Activated CD8-positive, alpha-beta memory T cell treated with anti-CD3 and anti-CD28 coated beads for 4 hours (primary cell): ENCODE results near the gene GCDH.

Experiments used
- DNase-seq, 2 donors: peaks; one replicate each; pipeline ENCODE4 v3.0.0-alpha.2; 2020; ENCODE audit warnings: low read depth in 2 of 2

The GCDH gene

DNA sequence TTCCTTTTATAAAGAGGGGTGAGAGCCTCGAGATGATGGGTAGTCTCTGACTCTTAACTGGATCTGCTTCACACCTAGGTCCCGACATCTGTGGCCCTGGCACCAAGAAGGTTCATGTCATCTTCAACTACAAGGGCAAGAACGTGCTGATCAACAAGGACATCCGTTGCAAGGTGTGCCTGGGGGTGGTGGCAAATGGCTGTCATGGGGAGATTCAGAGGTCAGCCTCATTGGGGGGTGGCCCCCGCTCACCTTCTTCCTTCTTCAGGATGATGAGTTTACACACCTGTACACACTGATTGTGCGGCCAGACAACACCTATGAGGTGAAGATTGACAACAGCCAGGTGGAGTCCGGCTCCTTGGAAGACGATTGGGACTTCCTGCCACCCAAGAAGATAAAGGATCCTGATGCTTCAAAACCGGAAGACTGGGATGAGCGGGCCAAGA, 49.0 kb downstream of the GCDH start:
- no peak for DNase-seq

DNA sequence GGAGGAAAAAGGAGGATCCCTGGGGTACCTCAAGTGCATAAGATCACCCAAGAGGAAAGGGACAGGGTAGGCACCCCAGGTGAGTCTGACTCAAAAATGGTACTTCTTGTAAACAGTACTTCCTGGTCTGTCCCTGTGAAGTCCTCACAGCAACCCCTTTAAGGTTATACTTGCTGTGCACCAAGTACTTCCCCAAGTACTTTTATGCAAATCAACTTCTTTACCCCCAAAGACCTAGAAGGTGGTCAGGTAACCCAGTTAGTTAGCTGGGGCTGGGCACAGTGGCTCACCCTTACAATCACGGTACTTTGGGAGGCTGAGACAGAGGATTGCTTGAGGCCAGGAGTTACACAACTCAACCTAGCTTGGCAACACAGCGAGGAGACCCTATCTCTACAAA, 49.9 kb downstream of the GCDH start:
- no peak for DNase-seq

- DNase-seq = no peak
Observed at GRCh38 chr19:12943437-12944044, 52.6 kb downstream of the GCDH start.

GRCh38 chr19:12944104-12944674, 53.2 kb downstream of the GCDH start:
- no peak for DNase-seq

DNA sequence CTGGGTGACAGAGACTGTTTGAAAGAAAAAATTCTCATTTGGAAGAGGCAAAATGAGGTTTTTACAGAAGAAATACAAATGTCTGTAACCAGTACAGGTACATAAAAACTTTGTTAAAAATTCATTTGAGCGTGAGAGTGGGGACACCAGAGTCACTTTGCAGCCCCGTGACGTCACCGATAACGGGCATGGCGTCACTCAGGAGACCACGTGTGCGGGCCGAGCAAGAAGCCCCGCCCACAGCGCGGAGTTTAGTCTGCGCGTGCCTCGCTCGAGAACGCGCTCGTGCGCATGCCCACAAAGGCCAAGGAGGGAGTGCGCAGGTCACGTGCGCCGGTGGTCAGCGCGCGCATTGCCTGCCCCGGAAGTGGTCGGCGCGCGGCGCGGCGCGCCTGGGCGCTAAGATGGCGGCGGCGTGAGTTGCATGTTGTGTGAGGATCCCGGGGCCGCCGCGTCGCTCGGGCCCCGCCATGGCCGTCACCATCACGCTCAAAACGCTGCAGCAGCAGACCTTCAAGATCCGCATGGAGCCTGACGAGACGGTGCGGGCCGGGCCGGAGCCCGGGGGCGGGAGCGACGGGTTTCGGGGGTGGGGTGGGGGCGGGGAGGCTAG, 54.6 kb downstream of the GCDH start, which contains the start of gene RAD23A:
Gene RAD23A, plus strand, starts transcription at position 384 of the 613 bp plus-strand sequence. Its CDS starts 87 bp downstream, at position 471.
- peak; percentile 96 to 97 for DNase-seq

DNA sequence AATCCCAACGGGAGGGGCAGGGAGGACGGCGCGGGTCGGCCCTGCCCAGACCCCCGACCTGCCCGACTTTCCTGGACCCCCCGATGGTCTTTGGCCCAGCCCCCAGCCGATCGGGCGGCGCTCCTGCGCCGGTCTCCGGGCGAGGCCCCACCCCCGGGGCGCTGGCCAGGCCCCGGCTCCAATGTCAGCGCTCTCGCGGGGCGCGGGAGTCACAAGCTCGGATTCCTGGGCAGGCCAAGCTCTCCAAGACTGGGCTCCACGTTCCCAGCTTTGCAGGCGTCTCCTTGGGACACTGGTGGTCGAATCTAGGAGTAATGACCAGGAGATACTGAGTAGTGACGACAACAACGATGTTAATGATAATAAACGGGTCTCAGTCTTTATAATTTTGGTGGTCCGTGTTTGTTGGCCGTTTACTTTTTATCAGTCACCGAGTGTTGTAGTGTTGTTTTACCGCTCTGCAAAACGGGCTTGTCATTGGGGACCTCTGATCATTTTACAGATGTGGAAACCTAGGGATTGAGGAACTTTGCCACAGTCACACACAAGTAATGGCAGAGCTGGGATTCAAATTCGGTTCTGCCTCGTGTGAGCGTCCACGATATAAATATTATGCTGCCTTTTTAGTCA, 55.2 kb downstream of the GCDH start:
- DNase-seq = no peak

DNA sequence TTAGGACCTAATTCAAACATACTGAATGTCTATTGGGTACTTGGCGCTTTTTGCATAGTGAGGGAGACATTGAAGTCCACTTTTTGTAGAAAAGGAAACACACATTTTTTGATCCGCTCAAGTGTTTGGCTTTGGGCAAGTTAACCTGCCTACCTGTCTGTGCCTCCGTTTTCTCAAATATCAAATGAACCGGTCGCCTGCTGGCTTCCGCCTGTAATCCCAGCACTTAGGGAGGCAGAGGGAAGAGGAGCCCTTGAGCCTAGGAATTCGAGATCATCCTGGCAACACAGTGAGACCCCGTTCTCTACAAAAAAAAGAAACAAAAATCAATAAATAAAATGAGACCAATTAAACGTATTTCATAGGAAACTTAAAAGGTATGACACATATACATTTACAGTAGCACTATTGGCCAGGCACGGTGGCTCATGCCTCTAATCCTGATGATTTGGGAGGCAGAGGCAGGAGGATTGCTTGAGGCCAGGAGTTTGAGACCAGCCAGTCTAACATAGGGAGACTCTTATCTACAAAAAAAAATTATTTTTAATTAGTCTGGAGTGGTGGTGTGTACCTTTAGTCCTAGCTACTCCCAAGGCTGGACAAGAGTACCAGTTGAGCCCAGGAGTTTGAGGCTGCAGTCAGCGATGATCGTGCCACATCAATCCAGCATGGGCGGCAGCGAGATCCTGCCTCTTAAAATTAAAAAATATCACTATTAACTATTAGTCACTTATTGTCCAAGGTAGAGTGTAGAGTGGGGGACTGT, 56.0 kb downstream of the GCDH start:
- no peak for DNase-seq

DNA sequence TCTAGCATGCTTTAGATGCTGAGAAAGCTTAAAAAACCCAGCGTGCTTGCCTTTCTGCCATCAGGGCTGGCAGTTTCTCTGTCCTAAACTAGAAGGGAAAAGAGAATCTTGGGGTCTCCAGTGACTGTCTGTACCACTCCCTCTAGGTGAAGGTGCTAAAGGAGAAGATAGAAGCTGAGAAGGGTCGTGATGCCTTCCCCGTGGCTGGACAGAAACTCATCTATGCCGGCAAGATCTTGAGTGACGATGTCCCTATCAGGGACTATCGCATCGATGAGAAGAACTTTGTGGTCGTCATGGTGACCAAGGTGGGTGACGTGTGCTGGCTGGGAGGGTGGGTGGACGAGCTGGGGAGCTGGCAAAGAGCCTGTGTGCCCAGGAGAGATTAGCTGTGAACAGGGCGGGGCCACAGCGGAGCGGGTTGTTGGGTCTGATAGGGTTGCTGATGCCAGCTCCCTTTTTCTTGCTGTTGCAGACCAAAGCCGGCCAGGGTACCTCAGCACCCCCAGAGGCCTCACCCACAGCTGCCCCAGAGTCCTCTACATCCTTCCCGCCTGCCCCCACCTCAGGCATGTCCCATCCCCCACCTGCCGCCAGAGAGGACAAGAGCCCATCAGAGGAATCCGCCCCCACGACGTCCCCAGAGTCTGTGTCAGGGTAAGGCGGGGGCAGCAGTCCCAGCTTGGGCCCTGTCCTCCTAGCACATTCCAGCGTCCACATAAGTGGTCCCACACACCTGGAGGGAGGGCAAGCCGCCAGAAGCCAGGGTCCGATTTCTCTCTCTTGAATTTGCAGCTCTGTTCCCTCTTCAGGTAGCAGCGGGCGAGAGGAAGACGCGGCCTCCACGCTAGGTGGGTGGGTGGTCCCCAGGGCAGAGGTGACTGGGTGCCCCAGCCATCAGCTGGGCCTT, 57.0 kb downstream of the GCDH start:
- DNase-seq = no peak

DNA sequence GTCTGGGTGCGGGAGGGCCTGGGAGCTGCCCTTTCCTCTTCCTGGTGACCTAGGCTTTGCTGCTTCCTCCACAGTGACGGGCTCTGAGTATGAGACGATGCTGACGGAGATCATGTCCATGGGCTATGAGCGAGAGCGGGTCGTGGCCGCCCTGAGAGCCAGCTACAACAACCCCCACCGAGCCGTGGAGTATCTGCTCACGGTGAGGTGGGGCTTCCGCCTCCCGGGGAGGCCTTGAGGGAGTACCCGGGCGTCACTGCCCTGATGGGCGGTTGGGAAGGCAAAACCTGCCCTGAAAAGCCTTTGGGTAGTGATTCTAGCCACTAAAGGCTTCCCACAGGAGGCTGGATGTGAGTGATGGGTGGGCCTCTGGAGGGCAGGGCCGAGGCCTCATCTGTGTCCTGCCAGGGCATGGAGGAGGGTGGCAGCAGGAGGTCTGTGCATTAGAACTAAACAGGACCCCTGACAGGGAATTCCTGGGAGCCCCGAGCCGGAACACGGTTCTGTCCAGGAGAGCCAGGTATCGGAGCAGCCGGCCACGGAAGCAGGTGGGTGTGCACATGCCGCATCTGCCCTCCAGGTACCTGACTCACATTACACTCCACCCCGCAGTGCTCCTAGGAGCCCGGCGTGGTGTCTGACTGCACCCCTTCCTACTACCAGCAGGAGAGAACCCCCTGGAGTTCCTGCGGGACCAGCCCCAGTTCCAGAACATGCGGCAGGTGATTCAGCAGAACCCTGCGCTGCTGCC, 57.8 kb downstream of the GCDH start:
- no peak for DNase-seq
